Measurements from ENCODE around the gene SKI.
"Not testable (repeated sequence)": the region's sequence is repeated elsewhere in the genome, so short reads cannot be mapped to it uniquely, and the experiment has no call there.

Gene SKI

GRCh38 chr1:2322065-2322571, 94.0 kb downstream of the SKI start:
- Histone ChIP-seq H3K27ac (ENCODE audit: insufficient read depth, low read length, poor library complexity, severe bottlenecking) (no peak overlapping the region), H3K4me3 (ENCODE audit: insufficient read depth, low read depth, low read length, poor library complexity, severe bottlenecking) (no peak overlapping the region), H3K36me3 (ENCODE audit: control insufficient read depth, insufficient read depth, low read length) (no peaks in the 10 kb centered on the region), H3K27me3 (replicated peaks; ENCODE audit: control insufficient read depth, insufficient read depth, low read length, poor library complexity, severe bottlenecking) (no peaks in the 10 kb centered on the region), H3K4me1 (ENCODE audit: control insufficient read depth, insufficient read depth, low read length, poor library complexity, severe bottlenecking) (peaks cover 3% of the 10 kb centered on the region), H3K9me3 (ENCODE audit: control insufficient read depth, low read length) (no peaks in the 10 kb centered on the region)
- DNase-seq: no peak

- no peaks in the 10 kb centered on the region for H3K36me3 ChIP-seq (ENCODE audit: control insufficient read depth, insufficient read depth, low read length)
- H3K4me3 ChIP-seq (ENCODE audit: insufficient read depth, low read depth, low read length, poor library complexity, severe bottlenecking): no peak overlapping the region
- H3K27me3 ChIP-seq (replicated peaks; ENCODE audit: control insufficient read depth, insufficient read depth, low read length, poor library complexity, severe bottlenecking): no peaks in the 10 kb centered on the region
- no peak overlapping the region for H3K27ac ChIP-seq (ENCODE audit: insufficient read depth, low read length, poor library complexity, severe bottlenecking)
- H3K4me1 ChIP-seq (ENCODE audit: control insufficient read depth, insufficient read depth, low read length, poor library complexity, severe bottlenecking): peaks cover 3% of the 10 kb centered on the region
- DNase-seq: no peak
- H3K9me3 ChIP-seq (ENCODE audit: control insufficient read depth, low read length): no peaks in the 10 kb centered on the region
Measured at GRCh38 chr1:2322581-2323211, 94.6 kb downstream of the SKI start.

- Histone ChIP-seq H3K9me3 (ENCODE audit: control insufficient read depth, low read length) (no peaks in the 10 kb centered on the region), H3K36me3 (ENCODE audit: control insufficient read depth, insufficient read depth, low read length) (no peaks in the 10 kb centered on the region), H3K27ac (ENCODE audit: insufficient read depth, low read length, poor library complexity, severe bottlenecking) (no peak overlapping the region), H3K4me1 (ENCODE audit: control insufficient read depth, insufficient read depth, low read length, poor library complexity, severe bottlenecking) (peaks cover 3% of the 10 kb centered on the region), H3K27me3 (replicated peaks; ENCODE audit: control insufficient read depth, insufficient read depth, low read length, poor library complexity, severe bottlenecking) (no peaks in the 10 kb centered on the region), H3K4me3 (ENCODE audit: insufficient read depth, low read depth, low read length, poor library complexity, severe bottlenecking) (no peak overlapping the region)
- no peak for DNase-seq
Measured at GRCh38 chr1:2323451-2323974, 95.4 kb downstream of the SKI start.

- DNase-seq: no peak
- H3K9me3 ChIP-seq (ENCODE audit: control insufficient read depth, low read length): no peaks in the 10 kb centered on the region
- no peak overlapping the region for H3K4me3 ChIP-seq (ENCODE audit: insufficient read depth, low read depth, low read length, poor library complexity, severe bottlenecking)
- H3K4me1 ChIP-seq (ENCODE audit: control insufficient read depth, insufficient read depth, low read length, poor library complexity, severe bottlenecking): peaks cover 3% of the 10 kb centered on the region
- no peaks in the 10 kb centered on the region for H3K36me3 ChIP-seq (ENCODE audit: control insufficient read depth, insufficient read depth, low read length)
- no peak overlapping the region for H3K27ac ChIP-seq (ENCODE audit: insufficient read depth, low read length, poor library complexity, severe bottlenecking)
- no peaks in the 10 kb centered on the region for H3K27me3 ChIP-seq (replicated peaks; ENCODE audit: control insufficient read depth, insufficient read depth, low read length, poor library complexity, severe bottlenecking)
Measured at GRCh38 chr1:2324553-2325366, 96.6 kb downstream of the SKI start.

GRCh38 chr1:2326524-2326923, 98.4 kb downstream of the SKI start:
- Histone ChIP-seq H3K36me3 (ENCODE audit: control insufficient read depth, insufficient read depth, low read length) (no peaks in the 10 kb centered on the region), H3K27me3 (replicated peaks; ENCODE audit: control insufficient read depth, insufficient read depth, low read length, poor library complexity, severe bottlenecking) (no peaks in the 10 kb centered on the region), H3K27ac (ENCODE audit: insufficient read depth, low read length, poor library complexity, severe bottlenecking) (no peak overlapping the region), H3K4me3 (ENCODE audit: insufficient read depth, low read depth, low read length, poor library complexity, severe bottlenecking) (no peak overlapping the region), H3K4me1 (ENCODE audit: control insufficient read depth, insufficient read depth, low read length, poor library complexity, severe bottlenecking) (peaks cover 3% of the 10 kb centered on the region), H3K9me3 (ENCODE audit: control insufficient read depth, low read length) (no peaks in the 10 kb centered on the region)
- DNase-seq: no peak

GRCh38 chr1:2327162-2327561, 99.0 kb downstream of the SKI start:
- DNase-seq; H3K4me3 ChIP-seq (ENCODE audit: insufficient read depth, low read depth, low read length, poor library complexity, severe bottlenecking); H3K27ac ChIP-seq (ENCODE audit: insufficient read depth, low read length, poor library complexity, severe bottlenecking); H3K9me3 ChIP-seq (ENCODE audit: control insufficient read depth, low read length); H3K36me3 ChIP-seq (ENCODE audit: control insufficient read depth, insufficient read depth, low read length); H3K27me3 ChIP-seq (replicated peaks; ENCODE audit: control insufficient read depth, insufficient read depth, low read length, poor library complexity, severe bottlenecking); H3K4me1 ChIP-seq (ENCODE audit: control insufficient read depth, insufficient read depth, low read length, poor library complexity, severe bottlenecking): not testable (repeated sequence)

GRCh38 chr1:2327841-2328240, 99.7 kb downstream of the SKI start:
- no peak for DNase-seq

GRCh38 chr1:2328676-2329455, 100.7 kb downstream of the SKI start:
- H3K9me3 ChIP-seq (ENCODE audit: control insufficient read depth, low read length): no peaks in the 10 kb centered on the region
- no peak overlapping the region for H3K27ac ChIP-seq (ENCODE audit: insufficient read depth, low read length, poor library complexity, severe bottlenecking)
- no peaks in the 10 kb centered on the region for H3K36me3 ChIP-seq (ENCODE audit: control insufficient read depth, insufficient read depth, low read length)
- H3K27me3 ChIP-seq (replicated peaks; ENCODE audit: control insufficient read depth, insufficient read depth, low read length, poor library complexity, severe bottlenecking): no peaks in the 10 kb centered on the region
- no peak for DNase-seq
- no peak overlapping the region for H3K4me3 ChIP-seq (ENCODE audit: insufficient read depth, low read depth, low read length, poor library complexity, severe bottlenecking)
- no peaks in the 10 kb centered on the region for H3K4me1 ChIP-seq (ENCODE audit: control insufficient read depth, insufficient read depth, low read length, poor library complexity, severe bottlenecking)

More at GRCh38 chr1:2327841-2328240, 99.7 kb downstream of the SKI start:
- no peaks in the 10 kb centered on the region for H3K9me3 ChIP-seq (ENCODE audit: control insufficient read depth, low read length)
- no peak overlapping the region for H3K27ac ChIP-seq (ENCODE audit: insufficient read depth, low read length, poor library complexity, severe bottlenecking)
- no peaks in the 10 kb centered on the region for H3K27me3 ChIP-seq (replicated peaks; ENCODE audit: control insufficient read depth, insufficient read depth, low read length, poor library complexity, severe bottlenecking)
- H3K4me3 ChIP-seq (ENCODE audit: insufficient read depth, low read depth, low read length, poor library complexity, severe bottlenecking): no peak overlapping the region
- no peaks in the 10 kb centered on the region for H3K4me1 ChIP-seq (ENCODE audit: control insufficient read depth, insufficient read depth, low read length, poor library complexity, severe bottlenecking)
- no peaks in the 10 kb centered on the region for H3K36me3 ChIP-seq (ENCODE audit: control insufficient read depth, insufficient read depth, low read length)

- Histone ChIP-seq H3K27me3 (replicated peaks; ENCODE audit: control insufficient read depth, insufficient read depth, low read length, poor library complexity, severe bottlenecking) (no peaks in the 10 kb centered on the region), H3K27ac (ENCODE audit: insufficient read depth, low read length, poor library complexity, severe bottlenecking) (no peak overlapping the region), H3K36me3 (ENCODE audit: control insufficient read depth, insufficient read depth, low read length) (no peaks in the 10 kb centered on the region), H3K4me3 (ENCODE audit: insufficient read depth, low read depth, low read length, poor library complexity, severe bottlenecking) (no peak overlapping the region), H3K4me1 (ENCODE audit: control insufficient read depth, insufficient read depth, low read length, poor library complexity, severe bottlenecking) (no peaks in the 10 kb centered on the region), H3K9me3 (ENCODE audit: control insufficient read depth, low read length) (no peaks in the 10 kb centered on the region)
- no peak for DNase-seq
Measured at GRCh38 chr1:2330035-2330434, 101.9 kb downstream of the SKI start.
